GM15510 (cell line): ENCODE results near the gene DNER.

Source experiments
- POLR2A ChIP-seq: IDR thresholded peaks from 3 replicates; pipeline ENCODE4 v1.6.1; 2011; ENCODE audit warnings: borderline replicate concordance; ENCODE audit not compliant: insufficient read length; ENCODE audit errors: extremely low read depth

The DNER gene

GRCh38 chr2:229474125-229474524 is 240.2 kb downstream of the DNER start:
- TF ChIP-seq POLR2A: no peak

DNA sequence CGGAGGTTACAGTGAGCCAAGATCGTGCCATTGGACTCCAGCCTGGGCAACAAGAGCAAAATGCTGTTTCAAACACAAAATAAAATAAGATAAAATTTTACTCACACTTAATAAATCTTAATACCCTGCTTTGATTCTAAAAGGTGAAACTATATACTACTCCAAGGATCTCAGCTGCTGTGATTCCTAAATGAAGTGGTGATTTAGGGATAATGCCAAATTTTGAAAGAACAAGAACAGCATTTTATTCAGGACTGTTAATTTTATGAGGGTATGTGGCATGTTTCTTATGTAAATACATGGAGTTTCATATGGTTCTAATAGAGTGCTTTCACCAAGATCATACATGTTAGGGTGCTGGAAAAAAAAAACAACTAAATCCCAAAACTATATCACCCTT is 243.6 kb downstream of the DNER start:
- TF ChIP-seq POLR2A: no peak

DNA sequence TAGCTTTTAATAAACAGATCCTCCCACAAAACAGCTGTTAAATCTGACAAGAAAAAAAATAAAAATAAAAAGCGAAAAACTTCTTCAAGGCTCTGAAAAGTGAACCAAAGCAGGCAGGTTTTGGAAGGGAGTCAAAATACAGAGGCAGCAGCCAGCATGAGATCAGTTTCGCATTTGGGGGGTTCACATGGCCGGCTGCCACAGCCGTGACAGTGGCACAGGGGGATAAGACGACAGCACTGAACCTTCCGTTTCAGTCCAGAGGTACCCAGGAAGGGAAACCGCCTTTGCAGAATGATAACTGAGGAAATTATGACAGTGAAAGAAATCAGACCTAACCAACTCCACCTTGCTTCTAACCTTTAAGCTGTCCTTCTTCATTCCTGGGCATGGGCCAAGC is 246.6 kb downstream of the DNER start:
- TF ChIP-seq POLR2A: no peak

DNA sequence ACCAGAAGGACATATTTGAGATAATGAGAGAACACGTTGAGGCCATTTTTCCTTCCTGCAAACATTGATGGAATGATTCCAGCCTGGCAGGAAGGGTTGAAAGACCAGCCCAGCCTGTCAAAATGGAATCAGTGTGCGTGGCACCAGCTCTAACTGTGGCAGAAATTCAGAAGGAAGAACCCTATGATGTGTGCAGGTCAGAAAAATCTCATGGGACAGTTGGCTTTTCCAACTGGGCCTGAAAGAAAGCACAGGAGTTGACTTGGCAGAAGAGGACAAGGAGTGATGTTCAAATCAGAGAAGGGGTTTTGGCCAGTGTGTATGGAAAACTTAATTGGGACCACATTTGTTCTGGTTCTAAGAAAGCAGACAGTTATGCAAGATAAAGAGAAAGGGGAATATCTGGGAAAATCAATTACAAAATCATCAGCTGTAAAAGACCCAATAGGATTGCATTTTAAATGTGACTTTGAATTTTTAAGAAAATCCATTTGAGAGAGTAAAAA is 250.5 kb downstream of the DNER start:
- no peak for TF ChIP-seq POLR2A

- TF ChIP-seq POLR2A: no peak
Measured at GRCh38 chr2:229462112-229462511, 252.2 kb downstream of the DNER start.

DNA sequence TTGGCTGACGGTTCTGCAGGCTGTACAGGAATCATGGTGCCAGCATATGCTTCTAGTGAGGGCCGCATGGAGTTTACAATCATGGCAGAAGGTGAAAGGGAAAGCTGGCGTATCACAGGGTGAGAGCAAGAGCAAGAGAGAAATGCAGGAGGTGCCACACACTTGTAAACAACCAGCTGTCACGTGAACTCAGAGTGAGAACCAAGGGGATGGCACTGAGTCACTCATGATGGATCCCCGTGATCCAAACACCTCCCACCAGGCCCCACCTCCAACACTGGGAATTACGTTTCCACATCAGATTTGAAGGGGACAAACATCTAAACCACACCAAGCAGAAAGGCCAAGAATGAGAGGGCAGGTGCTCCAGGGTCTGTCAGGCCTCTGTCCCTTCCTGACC is 258.3 kb downstream of the DNER start:
- TF ChIP-seq POLR2A: no peak

- TF ChIP-seq POLR2A: no peak
Measured at GRCh38 chr2:229454934-229455631, 259.3 kb downstream of the DNER start.

DNA sequence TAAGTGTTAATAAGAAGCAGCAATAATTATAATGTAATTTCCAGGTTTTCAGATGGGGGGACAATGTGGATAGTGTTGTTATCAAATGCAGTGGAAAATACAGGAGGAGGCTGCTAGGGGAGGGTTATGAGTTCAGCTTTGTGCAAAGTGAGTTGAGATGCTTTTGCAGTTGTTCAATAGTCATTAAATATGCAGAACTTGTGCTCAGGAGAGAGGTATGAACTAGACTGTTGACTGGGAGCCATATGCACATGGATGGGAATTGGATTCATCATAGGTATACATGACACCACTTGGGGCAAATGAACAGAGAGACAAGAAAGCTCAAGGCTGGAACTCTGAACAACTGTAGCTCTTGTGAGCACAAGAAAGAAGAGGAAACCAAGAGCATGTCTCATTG is 261.1 kb downstream of the DNER start:
- no peak for TF ChIP-seq POLR2A

DNA sequence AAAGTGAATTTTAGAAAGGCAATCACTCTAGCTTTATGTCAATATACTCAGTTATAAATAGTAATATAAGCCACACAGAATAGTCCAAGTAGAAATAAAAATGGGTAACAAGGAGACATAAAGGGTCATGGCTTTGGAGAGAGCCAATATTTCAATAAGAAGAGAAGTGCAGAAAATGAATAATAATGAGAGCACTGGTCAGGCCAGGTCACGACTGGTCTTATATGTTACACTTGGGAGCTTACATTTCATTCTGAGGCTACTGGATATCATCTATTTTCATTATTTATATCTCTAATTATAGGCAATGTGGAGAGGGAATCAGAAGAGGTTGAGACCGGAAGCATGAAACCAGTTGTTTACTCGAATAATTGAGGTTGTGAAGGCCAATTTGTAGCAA is 262.5 kb downstream of the DNER start:
- no peak for TF ChIP-seq POLR2A

DNA sequence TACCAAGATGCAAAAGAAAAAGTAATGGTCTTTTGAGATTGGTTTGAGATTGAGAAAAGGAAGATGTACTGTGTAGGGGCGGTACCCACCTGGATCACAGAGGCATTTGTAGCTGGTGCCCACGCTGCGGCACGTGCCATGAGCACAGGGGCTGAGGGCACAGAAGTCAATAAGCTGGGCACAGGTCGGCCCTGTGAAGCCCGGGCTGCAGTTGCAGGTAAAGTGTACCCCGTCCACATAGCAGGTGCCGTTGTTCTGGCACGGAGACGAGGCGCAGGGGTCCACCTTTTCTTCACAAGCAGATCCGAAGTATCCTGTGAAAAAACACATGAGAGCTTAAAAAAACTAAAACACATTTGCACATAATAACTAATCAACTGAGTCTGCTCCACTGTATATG is 267.1 kb downstream of the DNER start:
- no peak for TF ChIP-seq POLR2A

DNA sequence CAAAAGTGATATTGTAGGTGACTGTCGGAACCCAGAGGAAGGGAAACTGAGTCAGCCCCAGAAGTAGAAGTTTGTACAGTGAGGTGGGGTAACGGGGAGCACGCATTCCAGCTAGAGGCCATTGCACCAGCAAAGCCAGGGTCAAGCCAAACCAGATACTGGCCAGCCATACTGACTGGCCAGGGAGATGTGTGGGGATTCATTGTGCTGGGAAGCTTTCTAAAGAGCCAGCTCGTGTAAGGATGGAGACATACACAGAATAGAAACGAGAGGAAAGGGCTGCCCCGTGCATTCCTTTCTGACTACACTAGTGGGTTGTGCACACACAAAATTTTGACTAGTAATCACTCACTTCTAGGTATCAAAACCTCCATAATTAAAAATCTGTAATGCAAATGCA is 268.0 kb downstream of the DNER start:
- TF ChIP-seq POLR2A: no peak

GRCh38 chr2:229445501-229446211 is 268.7 kb downstream of the DNER start:
- no peak for TF ChIP-seq POLR2A

GRCh38 chr2:229445019-229445418 is 269.3 kb downstream of the DNER start:
- no peak for TF ChIP-seq POLR2A

GRCh38 chr2:229443546-229444268 is 270.6 kb downstream of the DNER start:
- no peak for TF ChIP-seq POLR2A

DNA sequence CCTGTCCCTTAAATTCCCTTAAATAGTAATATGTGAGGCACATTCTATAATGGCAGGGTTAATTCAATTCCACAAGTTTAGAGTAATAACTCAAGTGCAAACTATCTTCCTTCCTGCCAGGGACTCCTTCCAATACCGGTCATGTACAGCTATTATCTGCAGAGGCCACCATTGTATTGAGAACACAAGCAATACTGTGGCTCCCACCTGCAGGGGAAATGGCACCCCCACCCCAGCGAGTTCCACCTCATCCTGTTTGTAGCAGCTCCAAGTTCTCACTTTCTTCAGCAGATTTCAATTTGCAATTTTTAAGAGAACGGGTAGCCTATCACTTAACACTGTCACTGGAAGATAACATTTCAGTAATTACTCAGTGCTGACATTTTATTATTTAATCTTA is 271.2 kb downstream of the DNER start:
- no peak for TF ChIP-seq POLR2A
